Body of pancreas (tissue), 4 donors: ENCODE results near the gene RRAGC. TPM values are rescaled to one million over a fixed set of nuclear protein-coding genes. Genes with fewer than 3 reads are reported as not detected.

Experiments
- ATAC-seq: fragments of 150-250 bp; one replicate; pipeline ENCODE4 v1.9.1; 2016
- DNase-seq, 4 donors: peaks; one replicate each; pipeline ENCODE4 v3.0.0-alpha.2; 2019
- H3K27ac ChIP-seq, 4 donors: fragments of 200-600 bp; sonication (generic); 1 replicate in 3 of 4; 2 replicates in 1 of 4; pipeline versions ENCODE4 v1.5.1 to v1.6.1; 2016 to 2019; ENCODE audit warnings: mild to moderate bottlenecking in 1 of 4, mixed read lengths in 1 of 4, moderate library complexity in 1 of 4
- H3K27me3 ChIP-seq, 2 donors: fragments of 200-600 bp; sonication (generic); one replicate each; pipeline ENCODE4 v1.6.0; 2016; ENCODE audit warnings: mild to moderate bottlenecking in 1 of 2
- H3K36me3 ChIP-seq, 2 donors: fragments of 200-600 bp; sonication (generic); replicated peaks in 1 of 2; 2 replicates each; pipeline ENCODE4 v1.5.1; 2016; ENCODE audit warnings: low read depth in 2 of 2; ENCODE audit not compliant: insufficient read depth in 1 of 2
- H3K4me1 ChIP-seq: fragments of 200-600 bp; sonication (generic); one replicate; pipeline ENCODE4 v1.6.0; 2016
- H3K4me3 ChIP-seq, 2 donors: fragments of 200-600 bp; sonication (generic); 1 replicate in 1 of 2; 2 replicates in 1 of 2; pipeline ENCODE4 v1.5.1; 2016 to 2019
- H3K9me3 ChIP-seq, 3 donors: fragments of 200-600 bp; sonication (generic); 1 replicate in 2 of 3; 2 replicates in 1 of 3; pipeline ENCODE4 v1.5.1; 2016
- POLR2A ChIP-seq, 3 donors: fragments of 450-650 bp; IDR thresholded peaks; one replicate each; pipeline ENCODE4 v1.6.1; 2016; ENCODE audit warnings: antibody characterized with exemption in 3 of 3, mild to moderate bottlenecking in 2 of 3
- WGBS, 2 donors: methylation state at CpG; one replicate each; pipeline ENCODE4 v1.1.5; 2017; 5-methylcytosine and 5-hydroxymethylcytosine counted together
- intact Hi-C: fragments of 100-400 bp; cut with DNase I; formaldehyde crosslinking; loops from one replicate; pipeline ENCODE4 v1.15.1; 2023
- total RNA-seq, 2 donors: library from RNA; depleted of rRNA; stranded (reverse); fragments of >200 nt; gene quantifications; one replicate each; pipeline ENCODE4 v1.1.0, GENCODE V29; 2016
- TF ChIP-seq, protein P1 (sequence below), 7 experiments: fragments of 450-650 bp in 4 of 7; fragments of 200-600 bp in 3 of 7; sonication (generic) in 3 of 7; IDR thresholded peaks; one replicate each; pipeline ENCODE4 v1.5.1; 2016 to 2019; ENCODE audit warnings: antibody characterized with exemption in 7 of 7

Gene RRAGC
- total RNA-seq, 2 donors from 2014 or later = 6.9 to 7.0 TPM

DNA sequence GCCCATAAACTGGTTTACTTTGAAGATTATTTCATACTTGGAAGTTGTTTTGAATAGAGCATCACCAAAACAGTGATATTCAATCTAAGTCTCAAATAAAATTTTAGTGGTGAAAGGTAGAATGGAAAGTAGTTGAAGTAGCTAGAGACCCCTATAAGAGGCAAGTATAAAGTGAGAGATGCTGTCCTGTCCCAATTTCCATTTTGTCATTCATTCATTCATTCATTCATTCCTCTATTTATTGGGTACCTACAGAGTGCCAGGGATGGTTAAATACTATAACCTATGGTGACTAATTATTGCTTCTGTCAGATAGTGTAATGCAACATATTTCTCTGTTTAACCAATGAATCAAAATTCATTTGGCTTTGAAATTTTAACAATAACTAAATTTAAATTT is 32.7 kb downstream of the RRAGC start:
- intact Hi-C loops = no loop called here
- no peaks in the 10 kb centered on the region for H3K4me1 ChIP-seq
- TF ChIP-seq, protein P1, sequence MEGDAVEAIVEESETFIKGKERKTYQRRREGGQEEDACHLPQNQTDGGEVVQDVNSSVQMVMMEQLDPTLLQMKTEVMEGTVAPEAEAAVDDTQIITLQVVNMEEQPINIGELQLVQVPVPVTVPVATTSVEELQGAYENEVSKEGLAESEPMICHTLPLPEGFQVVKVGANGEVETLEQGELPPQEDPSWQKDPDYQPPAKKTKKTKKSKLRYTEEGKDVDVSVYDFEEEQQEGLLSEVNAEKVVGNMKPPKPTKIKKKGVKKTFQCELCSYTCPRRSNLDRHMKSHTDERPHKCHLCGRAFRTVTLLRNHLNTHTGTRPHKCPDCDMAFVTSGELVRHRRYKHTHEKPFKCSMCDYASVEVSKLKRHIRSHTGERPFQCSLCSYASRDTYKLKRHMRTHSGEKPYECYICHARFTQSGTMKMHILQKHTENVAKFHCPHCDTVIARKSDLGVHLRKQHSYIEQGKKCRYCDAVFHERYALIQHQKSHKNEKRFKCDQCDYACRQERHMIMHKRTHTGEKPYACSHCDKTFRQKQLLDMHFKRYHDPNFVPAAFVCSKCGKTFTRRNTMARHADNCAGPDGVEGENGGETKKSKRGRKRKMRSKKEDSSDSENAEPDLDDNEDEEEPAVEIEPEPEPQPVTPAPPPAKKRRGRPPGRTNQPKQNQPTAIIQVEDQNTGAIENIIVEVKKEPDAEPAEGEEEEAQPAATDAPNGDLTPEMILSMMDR (IDR thresholded peaks at IDR 0.05) = no peak
- TF ChIP-seq POLR2A (IDR thresholded peaks at IDR 0.05) = no peak
- ATAC-seq (no peak), DNase-seq (no peak)
- no peaks in the 10 kb centered on the region for H3K9me3 ChIP-seq
- H3K36me3 ChIP-seq = no peaks in the 10 kb centered on the region
- H3K27ac ChIP-seq = no peak overlapping the region
- H3K4me3 ChIP-seq = no peak overlapping the region
- H3K27me3 ChIP-seq = no peaks in the 10 kb centered on the region

DNA sequence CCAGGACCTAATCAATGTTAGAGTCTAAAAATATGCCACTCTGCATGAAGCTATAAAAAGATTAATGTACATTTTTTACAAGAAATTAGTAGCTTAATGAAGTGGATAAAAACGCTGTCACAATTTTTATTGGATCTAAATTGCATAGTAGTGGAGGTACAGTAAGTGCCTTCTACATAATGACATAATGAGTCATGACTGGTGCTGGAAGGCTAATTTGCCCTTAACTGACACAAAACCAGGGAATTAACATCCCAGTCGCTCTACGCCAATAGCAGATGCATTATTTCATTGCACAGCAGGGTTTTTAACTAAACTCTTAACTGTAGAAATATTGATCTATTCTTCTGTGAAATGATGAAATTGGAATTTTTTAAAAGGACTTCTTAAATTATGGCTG is 33.3 kb downstream of the RRAGC start:
- TF ChIP-seq, protein P1 (IDR thresholded peaks at IDR 0.05) = no peak
- TF ChIP-seq POLR2A (IDR thresholded peaks at IDR 0.05) = no peak

DNA sequence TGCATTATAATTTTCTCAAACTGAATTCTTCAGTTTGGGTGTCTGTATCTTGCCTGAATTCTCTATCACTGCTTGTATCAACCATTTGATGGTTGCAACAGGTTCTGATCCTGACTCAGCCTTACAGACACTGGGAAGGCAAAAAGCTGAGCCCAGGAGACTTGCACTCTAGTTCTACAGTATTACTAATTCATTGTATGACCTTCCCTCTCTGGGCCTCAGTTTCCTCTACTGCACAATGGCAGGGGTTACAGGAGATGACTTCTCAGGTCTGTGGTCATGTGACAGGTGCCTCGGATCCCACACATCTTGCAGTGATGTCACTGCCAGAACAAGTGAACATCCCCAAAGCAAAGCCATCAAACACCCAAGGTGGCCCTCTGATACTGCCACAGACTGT is 38.7 kb downstream of the RRAGC start:
- DNase-seq = no peak
- 33% methylated on average over 1 of the region's 1 CpG for WGBS, 2 donors
- intact Hi-C loops = no loop called here

More for the DNA sequence above, 33.3 kb downstream of the RRAGC start:
- ATAC-seq = no peak
- Histone ChIP-seq H3K9me3 (no peaks in the 10 kb centered on the region), H3K27ac (no peak overlapping the region), H3K4me3 (no peak overlapping the region), H3K27me3 (no peaks in the 10 kb centered on the region), H3K36me3 (no peaks in the 10 kb centered on the region), H3K4me1 (no peaks in the 10 kb centered on the region)
- intact Hi-C loops = no loop called here
- WGBS, 2 donors = 32 to 41% methylated on average over 3 of the region's 3 CpGs
- DNase-seq = no peak

DNA sequence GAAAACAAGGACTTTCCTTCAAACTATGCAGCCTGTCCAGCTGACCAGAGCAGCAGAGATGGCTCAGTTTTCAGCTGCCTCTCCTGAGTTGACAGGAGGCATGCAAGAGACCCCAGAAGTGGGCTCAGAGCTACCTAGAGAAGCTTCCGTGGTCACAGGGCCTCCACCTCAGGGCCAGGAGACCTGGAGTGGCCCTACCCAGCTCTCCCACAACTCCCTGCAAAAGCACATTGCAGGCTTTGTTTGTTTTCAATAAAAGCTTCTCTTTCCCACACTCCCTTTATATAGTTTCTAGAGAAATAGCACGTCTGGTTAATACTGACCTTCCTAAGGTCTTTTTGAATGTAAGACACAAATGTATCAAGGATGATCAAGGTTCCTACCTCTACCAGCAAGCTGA is 40.1 kb downstream of the RRAGC start:
- 58 to 75% methylated on average over 2 of the region's 2 CpGs for WGBS, 2 donors
- ATAC-seq (no peak), DNase-seq (no peak)
- Histone ChIP-seq H3K27ac (no peak overlapping the region), H3K4me1 (peaks cover 12% of the 10 kb centered on the region), H3K9me3 (peaks cover 0 to 1% (median 0%) of the 10 kb centered on the region in 3 donors), H3K36me3 (no peaks in the 10 kb centered on the region), H3K27me3 (peaks cover 0 to 24% of the 10 kb centered on the region in 2 donors), H3K4me3 (no peak overlapping the region)
- no peak for TF ChIP-seq POLR2A (IDR thresholded peaks at IDR 0.05)
- TF ChIP-seq, protein P1 (IDR thresholded peaks at IDR 0.05) = no peak
- intact Hi-C loops = no loop called here

More for the DNA sequence above, 38.7 kb downstream of the RRAGC start:
- Histone ChIP-seq H3K9me3 (no peaks in the 10 kb centered on the region), H3K4me1 (peaks cover 12% of the 10 kb centered on the region), H3K4me3 (no peak overlapping the region), H3K27ac (no peak overlapping the region), H3K27me3 (peaks cover 0 to 24% of the 10 kb centered on the region in 2 donors), H3K36me3 (no peaks in the 10 kb centered on the region)
- ATAC-seq = no peak
- no peak for TF ChIP-seq POLR2A (IDR thresholded peaks at IDR 0.05)
- TF ChIP-seq, protein P1 (IDR thresholded peaks at IDR 0.05) = no peak

DNA sequence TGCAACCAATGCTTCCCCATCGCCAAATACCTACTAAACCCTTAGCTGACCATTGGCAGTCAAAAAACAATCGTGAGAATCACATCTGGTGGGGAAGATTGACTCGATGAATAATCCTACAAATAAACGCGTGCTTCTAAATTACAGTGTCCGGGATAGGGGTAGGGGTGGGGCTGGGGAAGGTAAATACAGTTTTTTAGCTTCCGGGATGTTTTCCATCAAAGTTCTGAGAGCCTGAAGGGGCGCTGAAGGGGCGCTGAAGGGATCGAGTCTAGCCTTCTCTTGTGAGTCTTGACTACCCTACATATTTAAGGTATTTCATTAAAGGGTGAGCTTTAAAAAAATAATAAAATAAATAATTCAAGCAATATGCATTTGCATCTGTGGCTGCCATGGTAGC is 40.5 kb downstream of the RRAGC start:
- ATAC-seq = no peak
- Histone ChIP-seq H3K27ac (no peak overlapping the region), H3K27me3 (peaks cover 0 to 24% of the 10 kb centered on the region in 2 donors), H3K9me3 (peaks cover 0 to 6% (median 0%) of the 10 kb centered on the region in 3 donors), H3K4me3 (no peak overlapping the region), H3K4me1 (peaks cover 12% of the 10 kb centered on the region), H3K36me3 (no peaks in the 10 kb centered on the region)
- TF ChIP-seq, protein P1 (IDR thresholded peaks at IDR 0.05) = no peak
- TF ChIP-seq POLR2A (IDR thresholded peaks at IDR 0.05) = no peak
- 18 to 36% methylated on average over 10 of the region's 10 CpGs for WGBS, 2 donors
- intact Hi-C loops = no loop called here
- no peak for DNase-seq
